CD14-positive monocyte (primary cell): ENCODE measurements around the gene GNAT1. TPM values are rescaled to one million over a fixed set of nuclear protein-coding genes. Genes with fewer than 3 reads are reported as not detected.
"Not testable (repeated sequence)": the region's sequence is repeated elsewhere in the genome, so short reads cannot be mapped to it uniquely, and the experiment has no call there.

ENCODE experiments used
- DNase-seq, 3 donors: peaks; one replicate each; pipeline ENCODE4 v3.0.0-alpha.2; 2011 to 2022
- H2AFZ ChIP-seq: 2 replicates; pipeline ENCODE4 v1.6.0; 2012; ENCODE audit warnings: mild to moderate bottlenecking, low read depth, low read length, inconsistent platforms; ENCODE audit not compliant: insufficient read depth, poor library complexity, severe bottlenecking
- H3K27ac ChIP-seq, 2 donors: 1 replicate in 1 of 2; 2 replicates in 1 of 2; pipeline ENCODE4 v1.5.1; 2012 to 2013; ENCODE audit warnings: low read length in 2 of 2, control low read depth in 1 of 2, inconsistent platforms in 1 of 2, low read depth in 1 of 2, mild to moderate bottlenecking in 1 of 2
- H3K27me3 ChIP-seq, 2 donors: one replicate each; pipeline versions ENCODE4 v1.6.0 to v1.6.1; 2011 to 2013; ENCODE audit warnings: low read length in 2 of 2; ENCODE audit not compliant: control insufficient read depth in 2 of 2, insufficient read depth in 2 of 2
- H3K36me3 ChIP-seq, 2 donors: replicated peaks in 1 of 2; 1 replicate in 1 of 2; 2 replicates in 1 of 2; pipeline versions ENCODE4 v1.5.1 to v1.6.1; 2012 to 2013; ENCODE audit warnings: low read length in 2 of 2, control low read depth in 1 of 2, inconsistent platforms in 1 of 2, mild to moderate bottlenecking in 1 of 2; ENCODE audit not compliant: insufficient read depth in 2 of 2, control insufficient read depth in 1 of 2
- H3K4me1 ChIP-seq, 2 donors: 1 replicate in 1 of 2; 2 replicates in 1 of 2; pipeline versions ENCODE4 v1.5.1 to v1.6.1; 2012 to 2013; ENCODE audit warnings: low read length in 2 of 2, control low read depth in 1 of 2, inconsistent platforms in 1 of 2, mild to moderate bottlenecking in 1 of 2, moderate library complexity in 1 of 2; ENCODE audit not compliant: insufficient read depth in 2 of 2, control insufficient read depth in 1 of 2
- H3K4me2 ChIP-seq: replicated peaks from 2 replicates; pipeline ENCODE3; 2012; ENCODE audit warnings: low read length, moderate library complexity, mild to moderate bottlenecking; ENCODE audit not compliant: poor library complexity, severe bottlenecking; ENCODE audit errors: extremely low read depth
- H3K4me3 ChIP-seq, 3 experiments: fragments of 200-600 bp in 1 of 3; sonication (generic) in 1 of 3; replicated peaks in 1 of 3; 1 replicate in 2 of 3; 2 replicates in 1 of 3; pipeline ENCODE4 v1.5.1; 2011 to 2013; ENCODE audit warnings: low read length in 3 of 3, mild to moderate bottlenecking in 3 of 3, control low read depth in 2 of 3, low read depth in 2 of 3, inconsistent platforms in 1 of 3, moderate library complexity in 1 of 3
- H3K79me2 ChIP-seq: 2 replicates; pipeline ENCODE4 v1.6.0; 2012; ENCODE audit warnings: mild to moderate bottlenecking, control low read depth, inconsistent platforms, low read length, moderate library complexity; ENCODE audit not compliant: insufficient read depth
- H3K9ac ChIP-seq: 2 replicates; pipeline ENCODE4 v1.6.0; 2017; ENCODE audit warnings: low read length, mild to moderate bottlenecking; ENCODE audit not compliant: insufficient read depth, poor library complexity, severe bottlenecking
- H3K9me3 ChIP-seq, 2 donors: replicated peaks in 1 of 2; 1 replicate in 1 of 2; 2 replicates in 1 of 2; pipeline versions ENCODE4 v1.5.1 to v1.6.1; 2012 to 2013; ENCODE audit warnings: low read length in 2 of 2, control low read depth in 1 of 2; ENCODE audit not compliant: control insufficient read depth in 1 of 2, insufficient read depth in 1 of 2
- H4K20me1 ChIP-seq: 2 replicates; pipeline ENCODE4 v1.6.0; 2012; ENCODE audit warnings: mild to moderate bottlenecking, low read length, control low read depth, moderate library complexity; ENCODE audit not compliant: insufficient read depth
- H3K27ac Mint-ChIP-seq, 7 donors: one replicate each; pipeline ENCODE4 v1.8.0; 2020; ENCODE audit warnings: mild to moderate bottlenecking in 7 of 7, mixed read lengths in 7 of 7, moderate library complexity in 6 of 7, inconsistent platforms in 2 of 7
- H3K27me3 Mint-ChIP-seq, 3 donors: one replicate each; pipeline ENCODE4 v1.8.0; 2021 to 2022; ENCODE audit warnings: low read depth in 3 of 3, mild to moderate bottlenecking in 3 of 3, mixed read lengths in 3 of 3, moderate library complexity in 3 of 3, inconsistent platforms in 1 of 3
- H3K36me3 Mint-ChIP-seq, 2 donors: one replicate each; pipeline ENCODE4 v1.8.0; 2020; ENCODE audit warnings: mixed read lengths in 2 of 2, inconsistent platforms in 1 of 2, mild to moderate bottlenecking in 1 of 2
- H3K4me1 Mint-ChIP-seq: one replicate; pipeline ENCODE4 v1.8.0; 2020; ENCODE audit warnings: mild to moderate bottlenecking, mixed read lengths
- H3K4me3 Mint-ChIP-seq, 2 donors: one replicate each; pipeline ENCODE4 v1.8.0; 2020; ENCODE audit warnings: mild to moderate bottlenecking in 2 of 2, mixed read lengths in 2 of 2, moderate library complexity in 1 of 2
- H3K9me3 Mint-ChIP-seq, 7 donors: one replicate each; pipeline ENCODE4 v1.8.0; 2020 to 2022; ENCODE audit warnings: mixed read lengths in 7 of 7, mild to moderate bottlenecking in 6 of 7, moderate library complexity in 6 of 7, inconsistent platforms in 2 of 7
- WGBS: methylation state at CpG from one replicate; pipeline ENCODE4 v1.1.5; 2013; ENCODE audit warnings: missing lambda C conversion rate; ENCODE audit not compliant: insufficient coverage; 5-methylcytosine and 5-hydroxymethylcytosine counted together
- intact Hi-C, 2 donors: fragments of 100-400 bp; cut with micrococcal nuclease; formaldehyde crosslinking; loops; one replicate each; pipeline versions ENCODE4 v1.15.0 to v1.15.1; 2023
- polyA plus RNA-seq, 3 donors: library from polyadenylated mRNA; depleted of rRNA in 1 of 3; unstranded in 2 of 3; stranded (reverse) in 1 of 3; fragments of 300-500 nt in 2 of 3; fragments of >200 nt in 1 of 3; fragmentation: Illumina TruSeq in 2 of 3; gene quantifications; 1 replicate in 2 of 3; 2 replicates in 1 of 3; pipeline ENCODE4 v1.2.3, GENCODE V29; 2012 to 2021
- TF ChIP-seq, protein P1 (sequence below): fragments of 200-600 bp; IDR thresholded peaks from one replicate; pipeline ENCODE4 v1.8.0; 2022; ENCODE audit warnings: antibody characterized with exemption, mild to moderate bottlenecking

Gene GNAT1
- polyA plus RNA-seq, 3 donors: not detected

DNA sequence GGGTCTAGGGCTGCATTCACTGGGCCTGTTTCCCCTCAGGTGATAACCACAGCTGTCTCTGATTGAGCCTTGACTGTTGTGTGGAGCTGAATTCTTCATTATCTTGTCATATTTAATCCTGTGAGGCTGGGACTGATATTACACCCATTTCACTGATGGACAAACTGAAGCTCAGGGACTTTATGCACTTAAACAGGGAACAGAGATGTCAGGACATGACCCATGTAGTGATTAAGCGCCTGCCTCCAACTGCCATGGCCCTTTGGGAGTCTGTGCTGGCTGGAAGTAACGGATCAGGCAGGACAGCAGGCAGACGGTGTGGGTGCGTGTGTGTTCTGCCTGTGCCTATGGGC lies 52.1 kb downstream of the GNAT1 start:
- Histone ChIP-seq H3K4me1 (peaks cover 99 to 100% of the 10 kb centered on the region in 2 donors), H3K4me3 (peak overlapping the region in 2 of 3 experiments; percentile 38 to 73), H3K9me3 (no peaks in the 10 kb centered on the region), H3K36me3 (peaks cover 37 to 39% of the 10 kb centered on the region in 2 donors), H2AFZ (no peak overlapping the region), H3K79me2 (peaks cover 100% of the 10 kb centered on the region), H3K4me2 (peak overlapping the region; percentile 77), H3K27ac (peak overlapping the region; percentile 98 to 100), H3K9ac (peak overlapping the region; percentile 97), H3K27me3 (no peaks in the 10 kb centered on the region), H4K20me1 (peaks cover 92% of the 10 kb centered on the region)
- DNase-seq: no peak
- peaks cover 0 to 3% (median 0%) of the 10 kb centered on the region in 3 donors for H3K27me3 Mint-ChIP-seq
- peaks cover 38 to 80% of the 10 kb centered on the region in 2 donors for H3K36me3 Mint-ChIP-seq
- TF ChIP-seq, protein P1, sequence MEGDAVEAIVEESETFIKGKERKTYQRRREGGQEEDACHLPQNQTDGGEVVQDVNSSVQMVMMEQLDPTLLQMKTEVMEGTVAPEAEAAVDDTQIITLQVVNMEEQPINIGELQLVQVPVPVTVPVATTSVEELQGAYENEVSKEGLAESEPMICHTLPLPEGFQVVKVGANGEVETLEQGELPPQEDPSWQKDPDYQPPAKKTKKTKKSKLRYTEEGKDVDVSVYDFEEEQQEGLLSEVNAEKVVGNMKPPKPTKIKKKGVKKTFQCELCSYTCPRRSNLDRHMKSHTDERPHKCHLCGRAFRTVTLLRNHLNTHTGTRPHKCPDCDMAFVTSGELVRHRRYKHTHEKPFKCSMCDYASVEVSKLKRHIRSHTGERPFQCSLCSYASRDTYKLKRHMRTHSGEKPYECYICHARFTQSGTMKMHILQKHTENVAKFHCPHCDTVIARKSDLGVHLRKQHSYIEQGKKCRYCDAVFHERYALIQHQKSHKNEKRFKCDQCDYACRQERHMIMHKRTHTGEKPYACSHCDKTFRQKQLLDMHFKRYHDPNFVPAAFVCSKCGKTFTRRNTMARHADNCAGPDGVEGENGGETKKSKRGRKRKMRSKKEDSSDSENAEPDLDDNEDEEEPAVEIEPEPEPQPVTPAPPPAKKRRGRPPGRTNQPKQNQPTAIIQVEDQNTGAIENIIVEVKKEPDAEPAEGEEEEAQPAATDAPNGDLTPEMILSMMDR: no peak
- peak overlapping the region; percentile 96 to 98 (median 98) for H3K27ac Mint-ChIP-seq
- H3K4me3 Mint-ChIP-seq: peak overlapping the region; percentile 70 to 84
- H3K9me3 Mint-ChIP-seq: peaks cover 0 to 2% (median 0%) of the 10 kb centered on the region in 7 donors
- 84% methylated on average over 4 of the region's 4 CpGs for WGBS
- intact Hi-C loops: loop anchor here in 1 of 2 donors (1.0 kb wide), 1 partner anchor 9 kb away; no protein-coding TSS in a partner anchor
- peaks cover 98% of the 10 kb centered on the region for H3K4me1 Mint-ChIP-seq

DNA sequence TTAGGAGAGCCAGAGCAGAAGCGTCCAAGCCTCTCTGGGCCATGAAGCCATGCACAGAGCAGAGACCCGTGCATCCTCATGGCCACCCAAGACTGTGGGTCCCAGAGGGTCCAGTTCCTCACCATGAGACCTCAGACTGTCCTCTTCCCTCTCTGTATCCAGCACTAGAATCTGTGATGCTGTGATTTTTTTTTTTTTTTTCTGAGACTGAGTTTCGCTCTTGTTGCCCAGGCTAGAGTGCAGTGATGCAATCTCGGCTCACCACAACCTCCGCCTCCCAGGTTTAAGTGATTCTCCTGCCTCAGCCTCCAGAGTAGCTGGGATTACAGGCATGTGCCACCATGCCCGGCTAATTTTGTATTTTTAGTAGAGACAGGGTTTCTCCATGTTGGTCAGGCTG lies 53.4 kb downstream of the GNAT1 start:
- H3K27me3 ChIP-seq, H3K27me3 Mint-ChIP-seq, H3K9me3 ChIP-seq, H3K9me3 Mint-ChIP-seq, H2AFZ ChIP-seq: not testable (repeated sequence)
- Histone ChIP-seq H3K27ac (peak overlapping the region; percentile 98 to 100), H4K20me1 (peaks cover 92% of the 10 kb centered on the region), H3K79me2 (peaks cover 100% of the 10 kb centered on the region), H3K4me3 (peak overlapping the region in 1 of 3 experiments; percentile 73), H3K9ac (peak overlapping the region; percentile 97), H3K36me3 (peaks cover 38 to 41% of the 10 kb centered on the region in 2 donors), H3K4me1 (peaks cover 99 to 100% of the 10 kb centered on the region in 2 donors), H3K4me2 (peak overlapping the region; percentile 77)
- H3K36me3 Mint-ChIP-seq: peaks cover 32 to 78% of the 10 kb centered on the region in 2 donors
- H3K4me3 Mint-ChIP-seq: peak overlapping the region; percentile 69 to 74
- peaks cover 91% of the 10 kb centered on the region for H3K4me1 Mint-ChIP-seq
- WGBS: no CpG with 5 or more reads among the region's 6 CpGs
- DNase-seq: peak in 2 of 3 donors; percentile 51 to 57
- peak overlapping the region; percentile 96 to 98 (median 98) for H3K27ac Mint-ChIP-seq
- intact Hi-C loops: loop anchor here in 1 of 2 donors (1.0 kb wide), 1 partner anchor 14 kb away; no protein-coding TSS in a partner anchor
